ENCODE results near the gene SLC25A21. TPM values are rescaled to one million over a fixed set of nuclear protein-coding genes. Genes with fewer than 3 reads are reported as not detected.

The SLC25A21 gene
- total RNA-seq, 6 experiments from 2014 or later, result 0.09 to 0.37 (median 0.18) TPM; not detected in 1

DNA sequence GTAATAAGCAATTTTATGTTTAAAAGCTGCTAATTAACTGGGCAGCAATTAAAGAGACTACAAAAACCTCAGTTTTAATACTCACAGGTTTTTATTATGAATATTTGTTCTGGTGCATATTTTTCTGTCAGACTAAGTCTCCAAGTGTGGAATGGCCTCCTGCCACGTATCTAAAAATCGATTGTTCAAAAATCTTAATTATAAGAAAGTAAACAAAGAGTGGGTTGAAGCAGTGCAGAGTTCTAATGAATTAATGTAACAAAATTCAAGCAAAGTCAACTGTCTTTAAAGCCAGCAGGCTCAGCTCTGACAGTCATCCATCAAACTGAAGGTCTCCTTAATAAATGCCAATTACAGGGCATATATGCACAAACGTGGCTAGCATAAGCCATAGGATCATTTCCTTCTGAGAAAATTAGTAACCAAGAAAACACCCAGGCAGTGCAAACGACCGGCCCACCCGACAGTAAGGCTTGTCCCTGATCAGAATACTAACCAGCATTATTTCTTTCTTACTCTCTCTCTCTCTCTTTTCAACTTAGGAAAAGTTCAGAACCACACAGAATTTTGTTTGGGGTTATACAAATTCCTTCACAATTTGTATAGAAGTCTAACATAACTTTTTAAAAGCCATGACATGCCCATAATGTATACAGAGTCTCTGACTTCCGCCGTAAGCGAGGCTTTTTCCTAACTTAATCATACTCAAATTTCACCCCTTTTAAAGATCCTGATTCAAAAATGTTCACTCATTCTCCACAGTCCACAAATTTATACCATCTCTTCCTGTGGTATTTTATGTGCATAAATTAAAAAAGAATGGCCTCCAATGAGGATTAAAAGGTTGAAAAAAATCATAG is 83.8 kb downstream of the SLC25A21 start:
- no peak for ATAC-seq
- Histone ChIP-seq H3K36me3 (no peaks in the 10 kb centered on the region), H3K27me3 (no peaks in the 10 kb centered on the region), H3K9me3 (no peaks in the 10 kb centered on the region), H3K27ac (no peak overlapping the region), H3K4me1 (no peaks in the 10 kb centered on the region), H3K4me3 (no peak overlapping the region)
- 53% methylated on average over 9 of the region's 9 CpGs for WGBS (ENCODE audit: insufficient coverage, low coverage, low lambda C conversion rate, missing lambda C conversion rate)
- TF ChIP-seq POLR2A (IDR thresholded peaks at IDR 0.05), result no peak
- TF ChIP-seq, protein P1, sequence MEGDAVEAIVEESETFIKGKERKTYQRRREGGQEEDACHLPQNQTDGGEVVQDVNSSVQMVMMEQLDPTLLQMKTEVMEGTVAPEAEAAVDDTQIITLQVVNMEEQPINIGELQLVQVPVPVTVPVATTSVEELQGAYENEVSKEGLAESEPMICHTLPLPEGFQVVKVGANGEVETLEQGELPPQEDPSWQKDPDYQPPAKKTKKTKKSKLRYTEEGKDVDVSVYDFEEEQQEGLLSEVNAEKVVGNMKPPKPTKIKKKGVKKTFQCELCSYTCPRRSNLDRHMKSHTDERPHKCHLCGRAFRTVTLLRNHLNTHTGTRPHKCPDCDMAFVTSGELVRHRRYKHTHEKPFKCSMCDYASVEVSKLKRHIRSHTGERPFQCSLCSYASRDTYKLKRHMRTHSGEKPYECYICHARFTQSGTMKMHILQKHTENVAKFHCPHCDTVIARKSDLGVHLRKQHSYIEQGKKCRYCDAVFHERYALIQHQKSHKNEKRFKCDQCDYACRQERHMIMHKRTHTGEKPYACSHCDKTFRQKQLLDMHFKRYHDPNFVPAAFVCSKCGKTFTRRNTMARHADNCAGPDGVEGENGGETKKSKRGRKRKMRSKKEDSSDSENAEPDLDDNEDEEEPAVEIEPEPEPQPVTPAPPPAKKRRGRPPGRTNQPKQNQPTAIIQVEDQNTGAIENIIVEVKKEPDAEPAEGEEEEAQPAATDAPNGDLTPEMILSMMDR (IDR thresholded peaks at IDR 0.05), result no peak
- intact Hi-C loops (cut with DNase I), result no loop called here
- no peak for DNase-seq

DNA sequence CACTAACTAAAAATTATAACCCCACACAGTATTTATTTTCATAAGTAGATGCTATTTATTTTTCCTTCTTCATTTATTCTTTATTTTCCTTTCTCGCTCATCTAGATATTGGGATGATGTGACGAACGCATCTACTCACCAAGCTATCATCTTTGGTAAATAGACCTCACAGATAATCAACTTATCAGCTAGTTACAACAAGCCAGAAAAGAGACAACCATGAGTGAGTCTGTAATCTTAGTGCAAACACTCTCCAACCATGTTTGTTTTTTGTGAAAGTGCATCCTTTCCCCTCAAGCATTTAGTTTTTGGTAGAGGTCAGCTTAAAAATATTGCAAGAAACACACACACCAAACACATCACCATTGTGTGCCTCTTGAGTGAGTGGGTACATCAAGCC is 84.9 kb downstream of the SLC25A21 start:
- Histone ChIP-seq H3K27ac (no peak overlapping the region), H3K36me3 (no peaks in the 10 kb centered on the region), H3K9me3 (no peaks in the 10 kb centered on the region), H3K4me3 (no peak overlapping the region), H3K27me3 (no peaks in the 10 kb centered on the region), H3K4me1 (no peaks in the 10 kb centered on the region)
- DNase-seq, result no peak
- whole genome bisulfite sequencing (ENCODE audit: insufficient coverage, low coverage, low lambda C conversion rate, missing lambda C conversion rate), result 51% methylated on average over 3 of the region's 3 CpGs
- ATAC-seq, result no peak
- TF ChIP-seq, protein P1 (IDR thresholded peaks at IDR 0.05), result no peak
- intact Hi-C loops (cut with DNase I), result no loop called here

DNA sequence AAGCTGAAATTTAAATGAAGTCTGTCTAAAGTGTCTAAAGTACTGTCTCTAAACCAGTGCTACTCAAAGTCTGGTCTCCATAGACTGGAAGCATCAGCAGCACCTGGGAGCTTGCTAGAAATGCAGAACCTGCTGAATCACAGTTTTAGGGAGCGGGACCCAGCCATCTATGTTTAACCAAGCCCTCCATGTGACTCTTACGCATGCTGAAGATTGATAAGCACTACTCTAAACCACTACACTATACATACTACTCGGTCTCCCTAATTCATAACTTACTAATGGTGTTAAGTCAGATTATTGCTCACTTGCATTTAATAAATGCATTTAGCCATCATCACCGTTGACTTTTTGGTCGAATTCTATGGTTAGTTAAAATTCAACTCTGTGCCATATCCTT is 88.8 kb downstream of the SLC25A21 start:
- no peaks in the 10 kb centered on the region for H3K27me3 ChIP-seq
- no peaks in the 10 kb centered on the region for H3K4me1 ChIP-seq
- WGBS (ENCODE audit: insufficient coverage, low coverage, low lambda C conversion rate, missing lambda C conversion rate), result 60% methylated on average over 5 of the region's 5 CpGs
- no peak for DNase-seq
- intact Hi-C loops (cut with DNase I), result no loop called here
- H3K4me3 ChIP-seq, result no peak overlapping the region
- no peaks in the 10 kb centered on the region for H3K9me3 ChIP-seq
- no peak for ATAC-seq
- H3K27ac ChIP-seq, result no peak overlapping the region
- TF ChIP-seq, protein P1 (IDR thresholded peaks at IDR 0.05), result no peak
- TF ChIP-seq POLR2A (IDR thresholded peaks at IDR 0.05), result no peak
- H3K36me3 ChIP-seq, result no peaks in the 10 kb centered on the region

DNA sequence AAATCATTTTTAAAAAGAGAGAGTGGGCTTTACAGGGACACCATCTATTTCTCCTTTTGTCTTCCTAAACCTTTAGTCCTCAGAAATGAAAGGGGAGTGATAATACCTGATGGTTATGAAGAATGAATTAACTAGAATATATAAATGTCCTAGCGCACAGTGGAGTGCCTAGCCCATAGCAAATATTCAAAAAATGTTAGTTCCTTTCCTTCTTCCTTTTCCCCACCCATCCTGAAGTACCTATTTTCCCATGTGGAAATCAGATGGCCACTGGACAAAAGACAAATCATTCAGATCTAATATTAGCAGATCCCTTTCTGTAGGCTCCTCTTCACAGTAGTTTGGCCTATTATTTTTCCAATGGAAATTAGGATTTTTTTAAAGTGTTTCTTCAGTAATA is 90.0 kb downstream of the SLC25A21 start:
- Histone ChIP-seq H3K9me3 (no peaks in the 10 kb centered on the region), H3K27ac (no peak overlapping the region), H3K4me3 (no peak overlapping the region), H3K27me3 (no peaks in the 10 kb centered on the region), H3K4me1 (no peaks in the 10 kb centered on the region), H3K36me3 (no peaks in the 10 kb centered on the region)
- TF ChIP-seq, protein P1 (IDR thresholded peaks at IDR 0.05), result no peak
- TF ChIP-seq POLR2A (IDR thresholded peaks at IDR 0.05), result no peak
- DNase-seq (no peak), ATAC-seq (no peak)
- 0% methylated on average over 1 of the region's 1 CpG for WGBS (ENCODE audit: insufficient coverage, low coverage, low lambda C conversion rate, missing lambda C conversion rate)
- intact Hi-C loops (cut with DNase I), result no loop called here
